Fibroblast of villous mesenchyme (primary cell): ENCODE measurements around the gene CYP4X1. TPM values are rescaled to one million over a fixed set of nuclear protein-coding genes. Genes with fewer than 3 reads are reported as not detected.

ENCODE experiments used
- small RNA-seq: library from RNA; depleted of rRNA; stranded (forward); fragments of <200 nt; gene quantifications from one replicate; pipeline ENCODE3, GENCODE V24; 2012
- total RNA-seq: library from RNA; depleted of rRNA; stranded (reverse); fragments of >200 nt; gene quantifications from 2 replicates; pipeline ENCODE4 v1.2.3, GENCODE V29; 2012

The CYP4X1 gene
- total RNA-seq, 1 donor, result not detected

Small RNAs within 50 kb of the gene (small RNA-seq; reads per million reads assigned to genes)
- not detected for gene CYP4A27P
- not detected for gene CYP4A43P
- gene CYP4A44P, result not detected

Other genes with a start within 250 kb of the CYP4X1 start
- not detected in 2 replicates for gene CYP4B1, start 224.6 kb upstream of the CYP4X1 start, total RNA-seq
- gene CYP4A11, start 82.2 kb upstream of the CYP4X1 start, total RNA-seq, result not detected in 2 replicates
- not detected in 2 replicates for gene CYP4Z1, start 43.6 kb downstream of the CYP4X1 start, total RNA-seq
- not detected in 2 replicates for gene CYP4A22, start 113.8 kb downstream of the CYP4X1 start, total RNA-seq
- 0.43 TPM in 1 of 2 replicates, not detected in the other for gene PDZK1IP1, start 166.4 kb downstream of the CYP4X1 start, total RNA-seq
- gene TAL1, start 208.6 kb downstream of the CYP4X1 start, total RNA-seq, result 0.32 TPM in 1 of 2 replicates, not detected in the other